Erythroblast (primary cell): ENCODE measurements around the gene TRIP13.

Experiments
- GATA1 ChIP-seq: IDR thresholded peaks from 2 replicates; pipeline ENCODE4 v1.6.1; 2011; ENCODE audit warnings: low read depth, mild to moderate bottlenecking, control low read depth, low read length, moderate library complexity
- POLR2A ChIP-seq: IDR thresholded peaks from 2 replicates; pipeline ENCODE4 v1.6.1; 2011; ENCODE audit warnings: mild to moderate bottlenecking, low read length

- TF ChIP-seq POLR2A: no peak
- TF ChIP-seq GATA1: no peak
Measured at GRCh38 chr5:939368-939767, 46.7 kb downstream of the TRIP13 start.
